ENCODE results near the gene SH3PXD2A. TPM values are rescaled to one million over a fixed set of nuclear protein-coding genes. Genes with fewer than 3 reads are reported as not detected.

SH3PXD2A gene
- total RNA-seq, 2 experiments from 2014 or later: 16.5 to 17.9 TPM

DNA sequence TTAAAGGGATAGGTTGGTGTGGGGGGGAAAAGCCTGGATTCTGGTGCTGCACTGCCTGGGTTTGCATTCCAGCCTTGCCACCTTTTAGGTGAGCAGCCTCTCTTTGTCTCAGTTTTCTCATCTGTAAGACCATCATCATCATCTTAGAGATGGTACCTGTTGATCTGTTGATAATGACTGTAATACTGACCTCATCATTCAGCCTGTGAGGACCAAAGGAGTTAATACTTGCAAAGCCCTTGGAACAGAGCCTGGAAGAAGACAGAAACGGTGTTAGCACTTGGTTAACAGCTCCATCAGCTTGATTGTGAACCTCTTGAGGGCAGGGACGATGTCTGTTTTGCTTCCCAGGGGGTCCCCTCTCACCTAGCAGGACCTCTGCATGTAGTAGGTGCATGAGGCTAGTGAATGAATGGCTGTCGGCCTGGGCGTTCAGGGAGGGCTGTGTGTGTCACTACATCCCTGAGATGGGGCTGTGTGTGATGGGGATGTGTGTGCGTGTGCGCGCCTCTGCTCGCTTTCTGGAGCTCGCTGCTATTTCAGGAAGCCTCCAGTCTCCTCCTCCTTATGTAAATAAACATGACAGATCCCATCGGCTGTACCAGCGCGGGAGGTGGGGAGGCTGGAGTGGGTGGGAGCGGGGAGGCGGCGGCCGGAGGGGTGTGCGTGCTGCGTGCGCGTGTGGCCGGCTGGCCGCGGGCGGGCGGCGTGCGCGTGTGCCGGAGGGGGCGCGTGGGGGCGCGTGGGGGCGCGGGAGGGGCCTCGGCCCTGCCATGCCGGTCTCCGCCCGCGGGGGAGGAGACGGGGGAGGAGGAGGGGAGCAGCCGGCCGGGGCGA lies 300.7 kb downstream of the SH3PXD2A start:
- POLR2A ChIA-PET: no interaction called here
- peaks cover 37% of the 10 kb centered on the region for H3K27me3 Mint-ChIP-seq
- DNase-seq: peak; percentile 23
- H3K9me3 Mint-ChIP-seq: no peaks in the 10 kb centered on the region
- peak overlapping the region; percentile 52 for H3K4me3 Mint-ChIP-seq
- no peaks in the 10 kb centered on the region for H3K36me3 Mint-ChIP-seq (ENCODE audit: low read depth)
- H3K27ac Mint-ChIP-seq: no peak overlapping the region
- CTCF ChIA-PET: no interaction called here
- peaks cover 13% of the 10 kb centered on the region for H3K4me1 Mint-ChIP-seq

DNA sequence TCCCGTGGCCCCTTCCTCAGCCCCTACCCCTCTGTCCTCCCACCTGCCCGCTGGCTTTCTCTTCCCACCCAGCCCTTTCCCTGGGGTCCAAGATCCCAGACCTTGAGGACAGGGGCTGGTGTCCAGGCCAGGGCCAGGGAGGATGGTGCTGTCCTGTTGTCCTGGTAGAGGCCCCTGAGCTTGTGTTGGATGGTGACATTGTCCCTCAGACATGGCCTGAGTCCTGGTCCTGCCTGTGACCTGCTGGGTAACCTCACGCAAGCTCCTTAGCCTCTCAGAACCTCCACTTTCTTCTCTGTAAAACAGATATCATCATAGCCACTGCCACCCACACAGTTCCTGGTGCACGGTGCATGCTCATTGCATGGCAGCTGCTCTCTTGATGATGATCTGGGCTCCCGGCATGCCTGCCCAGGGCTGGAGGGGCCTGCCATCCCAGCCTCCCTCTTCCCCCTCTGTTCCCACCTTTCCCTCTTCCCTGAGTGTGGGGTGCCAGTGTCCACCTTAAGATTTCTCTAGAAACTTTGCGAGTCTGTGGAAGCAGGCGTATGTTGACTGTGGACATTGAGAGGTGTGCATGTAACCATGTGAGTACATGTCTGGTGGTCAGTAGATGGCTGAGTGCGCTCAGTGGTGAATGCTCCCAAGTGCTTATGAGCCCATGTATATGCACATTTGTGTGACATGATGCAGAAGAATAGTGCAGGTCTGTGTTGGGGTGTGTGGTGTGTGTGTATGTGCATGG lies 301.5 kb downstream of the SH3PXD2A start:
- no peaks in the 10 kb centered on the region for H3K9me3 Mint-ChIP-seq
- H3K4me1 Mint-ChIP-seq: peaks cover 13% of the 10 kb centered on the region
- ChIA-PET CTCF (interaction anchor here (1.1 kb wide), 1 partner anchor 10 kb away, joined by 3 read pairs; no protein-coding TSS in a partner anchor), POLR2A (interaction anchor here (1.3 kb wide), 1 partner anchor 11 kb away, joined by 4 read pairs; no protein-coding TSS in a partner anchor)
- no peak overlapping the region for H3K4me3 Mint-ChIP-seq
- no peak overlapping the region for H3K27ac Mint-ChIP-seq
- peak; percentile 24 for DNase-seq
- H3K27me3 Mint-ChIP-seq: peaks cover 33% of the 10 kb centered on the region
- no peaks in the 10 kb centered on the region for H3K36me3 Mint-ChIP-seq (ENCODE audit: low read depth)

DNA sequence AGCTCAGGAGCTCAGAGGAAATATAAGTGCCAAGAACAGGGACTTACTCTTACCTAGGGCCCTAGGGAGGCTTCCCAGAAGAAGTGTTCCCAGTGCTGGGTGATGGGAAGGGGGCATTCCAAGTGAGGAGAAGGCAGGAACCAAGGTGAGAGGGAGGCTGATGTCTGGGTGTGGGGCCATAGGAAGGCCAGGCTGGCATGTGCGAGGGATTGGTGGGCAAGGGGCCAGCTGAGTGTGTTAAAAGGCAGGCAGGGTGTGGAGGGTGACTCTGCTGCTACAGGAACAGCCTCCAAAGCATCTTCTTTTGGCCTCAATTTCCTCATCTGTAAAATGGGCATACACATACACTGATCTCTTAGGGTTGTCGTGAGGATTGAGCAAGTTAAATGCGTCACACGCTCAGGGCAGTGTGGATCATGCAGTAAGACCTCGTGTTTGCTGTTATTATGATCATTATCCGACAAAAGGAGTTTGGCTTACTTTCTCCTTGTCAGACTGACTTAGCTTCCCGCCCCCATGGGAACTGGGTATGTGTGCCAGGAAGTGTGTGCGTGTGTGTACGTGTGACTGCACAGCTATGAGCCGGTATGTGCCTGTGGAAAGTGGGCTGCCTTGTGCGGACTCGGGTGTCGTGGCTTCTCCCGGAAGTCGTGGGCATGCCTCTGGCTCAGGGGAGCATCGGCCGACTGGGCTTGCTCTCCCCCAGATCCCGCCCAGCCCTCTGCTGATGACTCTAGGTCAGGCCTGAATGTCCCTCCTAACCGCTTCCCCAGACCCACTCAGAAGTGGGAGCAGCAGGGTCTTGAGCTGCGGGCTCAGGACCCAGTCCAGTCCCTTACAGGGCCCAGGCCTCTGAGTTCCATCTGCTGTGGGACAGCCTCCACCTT lies 302.3 kb downstream of the SH3PXD2A start:
- peaks cover 13% of the 10 kb centered on the region for H3K4me1 Mint-ChIP-seq
- no peak overlapping the region for H3K4me3 Mint-ChIP-seq
- H3K9me3 Mint-ChIP-seq: no peaks in the 10 kb centered on the region
- no peak for DNase-seq
- ChIA-PET CTCF (interaction anchor here (0.8 to 1.1 kb wide), 2 partner anchors 10 to 11 kb away, joined by 3 read pairs; no protein-coding TSS in a partner anchor), POLR2A (interaction anchor here (1.3 kb wide), 1 partner anchor 10 kb away, joined by 4 read pairs; no protein-coding TSS in a partner anchor)
- no peak overlapping the region for H3K27ac Mint-ChIP-seq
- H3K27me3 Mint-ChIP-seq: peaks cover 31% of the 10 kb centered on the region
- H3K36me3 Mint-ChIP-seq (ENCODE audit: low read depth): no peaks in the 10 kb centered on the region

DNA sequence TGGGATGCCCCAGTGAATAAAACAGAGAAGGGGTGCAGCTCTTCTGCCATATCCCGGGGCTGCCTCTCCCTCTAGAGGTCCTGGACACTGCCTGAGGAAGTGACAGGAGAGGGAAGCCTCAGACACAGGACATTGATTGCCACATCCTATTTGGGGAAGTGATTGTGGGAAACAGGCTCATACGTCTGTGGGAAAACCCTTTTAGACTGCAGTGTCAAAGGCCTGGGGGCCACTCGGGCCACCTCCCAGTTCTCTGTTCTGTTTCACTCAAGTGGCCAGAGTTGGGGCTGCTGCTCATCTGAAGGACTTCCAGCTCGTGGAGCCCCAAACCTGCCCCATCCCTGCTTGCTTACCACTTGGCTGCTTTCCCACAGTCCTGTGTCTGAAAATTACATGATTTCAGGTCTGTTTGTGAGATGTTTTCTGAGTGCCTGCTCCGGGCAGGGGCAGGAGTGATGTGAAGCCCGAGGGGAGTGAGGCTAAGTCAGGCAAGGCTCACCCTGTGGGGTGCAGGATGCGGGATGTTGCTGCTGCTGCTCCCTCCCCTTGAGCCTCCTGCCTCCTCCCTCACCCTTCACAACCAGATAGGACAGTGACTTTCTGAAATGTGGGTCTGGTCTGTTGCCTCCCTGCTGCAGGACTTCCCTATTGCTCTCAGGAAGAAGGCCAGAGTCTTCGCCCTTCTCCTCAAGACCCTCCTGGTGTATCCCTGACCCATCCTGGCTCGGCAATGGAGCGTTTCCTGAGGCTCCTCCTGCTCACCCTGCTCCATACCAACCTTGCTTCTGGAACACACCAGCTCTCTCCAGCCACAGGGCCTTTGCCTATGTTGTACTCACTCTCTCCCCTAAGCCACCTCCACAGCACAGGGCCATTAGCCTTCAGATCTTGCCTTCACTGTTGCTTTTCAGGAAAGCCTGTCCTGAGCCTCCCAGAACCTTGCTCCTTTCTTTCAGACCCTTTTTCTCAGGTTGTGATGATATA lies 303.5 kb downstream of the SH3PXD2A start:
- no peaks in the 10 kb centered on the region for H3K9me3 Mint-ChIP-seq

DNA sequence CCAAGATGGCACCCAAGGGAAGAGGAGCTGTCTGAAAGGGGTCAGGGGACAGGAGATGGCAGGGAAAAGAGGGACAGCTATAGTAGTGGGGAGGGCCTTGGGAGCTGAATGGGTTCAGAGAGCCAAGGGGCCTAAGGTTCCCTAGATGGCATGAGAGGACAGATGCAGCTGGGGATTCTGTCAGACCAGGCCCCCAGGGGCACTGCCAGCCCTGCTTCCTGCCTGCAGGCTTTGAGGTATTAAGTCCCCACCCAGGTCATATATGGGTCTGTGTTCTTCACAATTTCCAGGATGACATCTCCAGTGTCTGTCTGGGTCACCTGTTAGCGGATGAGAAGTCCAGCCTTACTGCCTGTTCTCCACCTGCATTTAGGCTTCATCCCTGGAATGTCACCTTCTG lies 305.1 kb downstream of the SH3PXD2A start:
- CTCF ChIA-PET: interaction anchor here (0.8 kb wide), 1 partner anchor 15 kb away, joined by 4 read pairs; no protein-coding TSS in a partner anchor
- no peaks in the 10 kb centered on the region for H3K36me3 Mint-ChIP-seq (ENCODE audit: low read depth)
- H3K27ac Mint-ChIP-seq: no peak overlapping the region
- POLR2A ChIA-PET: no interaction called here
- H3K4me1 Mint-ChIP-seq: peaks cover 13% of the 10 kb centered on the region
- no peaks in the 10 kb centered on the region for H3K9me3 Mint-ChIP-seq
- H3K4me3 Mint-ChIP-seq: no peak overlapping the region
- peaks cover 13% of the 10 kb centered on the region for H3K27me3 Mint-ChIP-seq
- no peak for DNase-seq

More for the DNA sequence above, 303.5 kb downstream of the SH3PXD2A start:
- Mint-ChIP-seq H3K4me1 (peaks cover 13% of the 10 kb centered on the region), H3K36me3 (ENCODE audit: low read depth) (no peaks in the 10 kb centered on the region), H3K27me3 (peaks cover 27% of the 10 kb centered on the region), H3K27ac (no peak overlapping the region), H3K4me3 (no peak overlapping the region)
- ChIA-PET POLR2A (interaction anchor here (1.3 kb wide), 1 partner anchor 9 kb away, joined by 4 read pairs; no protein-coding TSS in a partner anchor), CTCF (interaction anchor here (0.8 kb wide), 1 partner anchor 9 kb away, joined by 3 read pairs; no protein-coding TSS in a partner anchor)
- DNase-seq: no peak

DNA sequence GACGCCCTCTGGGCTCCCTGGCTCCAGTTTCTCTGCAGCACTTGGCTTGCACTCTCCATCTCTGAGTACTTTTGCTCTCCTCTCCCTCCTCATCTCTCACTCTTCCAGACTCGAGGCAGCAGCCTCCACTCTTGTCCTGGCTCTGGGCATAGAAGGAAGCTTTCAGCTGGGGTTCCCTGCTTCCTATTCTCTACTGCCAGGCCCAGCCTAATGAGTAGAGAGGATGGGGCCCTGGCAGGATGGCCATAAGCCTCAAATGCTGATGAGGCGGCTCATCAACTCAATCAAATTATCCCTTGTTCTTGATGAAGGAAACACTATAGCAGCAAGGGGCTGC lies 306.1 kb downstream of the SH3PXD2A start:
- ChIA-PET CTCF (no interaction called here), POLR2A (no interaction called here)

DNA sequence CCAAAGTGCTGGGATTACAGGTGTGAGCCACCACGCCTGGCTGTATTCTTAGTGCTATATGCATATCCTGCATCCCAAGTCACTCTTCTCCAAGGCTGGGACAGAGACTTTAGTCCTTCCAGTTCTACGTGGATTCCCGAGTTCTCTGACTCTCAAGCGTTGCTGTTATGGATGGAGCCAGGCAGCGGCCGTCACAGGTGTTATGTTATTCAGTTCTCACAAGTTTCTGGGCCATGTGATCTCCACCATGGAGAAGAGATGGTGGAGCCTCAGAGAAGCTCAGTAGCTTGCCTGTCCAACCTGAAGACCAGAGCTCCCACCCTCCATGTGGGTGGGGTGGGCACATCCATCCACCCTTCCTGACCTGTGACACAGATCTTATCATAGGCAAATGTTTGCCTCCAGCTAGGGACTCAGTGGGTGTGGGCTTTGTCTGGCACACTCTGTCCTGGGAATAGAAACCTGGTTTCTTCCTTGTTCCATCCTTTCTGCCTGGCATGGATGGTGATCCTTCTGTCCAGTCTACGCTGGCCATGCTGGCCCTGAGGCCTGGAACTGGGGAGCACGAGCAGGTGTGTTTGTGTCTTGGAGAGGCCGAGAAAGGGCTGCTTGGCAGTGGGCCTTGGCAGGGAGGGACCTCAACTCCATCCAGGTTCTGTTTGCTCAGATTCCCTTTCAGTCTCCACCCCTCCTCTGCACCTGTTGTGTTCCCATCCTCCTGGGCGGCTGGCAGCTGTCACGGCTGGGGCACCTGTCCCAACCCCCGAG lies 306.6 kb downstream of the SH3PXD2A start:
- H3K36me3 Mint-ChIP-seq (ENCODE audit: low read depth): no peaks in the 10 kb centered on the region
- peaks cover 2% of the 10 kb centered on the region for H3K4me1 Mint-ChIP-seq
- DNase-seq: no peak
- H3K27me3 Mint-ChIP-seq: peaks cover 6% of the 10 kb centered on the region
- CTCF ChIA-PET: no interaction called here
- H3K9me3 Mint-ChIP-seq: no peaks in the 10 kb centered on the region
- H3K4me3 Mint-ChIP-seq: no peak overlapping the region
- no peak overlapping the region for H3K27ac Mint-ChIP-seq
- POLR2A ChIA-PET: no interaction called here

More for the DNA sequence above, 306.1 kb downstream of the SH3PXD2A start:
- Mint-ChIP-seq H3K4me1 (peaks cover 7% of the 10 kb centered on the region), H3K36me3 (ENCODE audit: low read depth) (no peaks in the 10 kb centered on the region), H3K27me3 (peaks cover 9% of the 10 kb centered on the region), H3K9me3 (no peaks in the 10 kb centered on the region), H3K4me3 (no peak overlapping the region), H3K27ac (no peak overlapping the region)
- DNase-seq: no peak

DNA sequence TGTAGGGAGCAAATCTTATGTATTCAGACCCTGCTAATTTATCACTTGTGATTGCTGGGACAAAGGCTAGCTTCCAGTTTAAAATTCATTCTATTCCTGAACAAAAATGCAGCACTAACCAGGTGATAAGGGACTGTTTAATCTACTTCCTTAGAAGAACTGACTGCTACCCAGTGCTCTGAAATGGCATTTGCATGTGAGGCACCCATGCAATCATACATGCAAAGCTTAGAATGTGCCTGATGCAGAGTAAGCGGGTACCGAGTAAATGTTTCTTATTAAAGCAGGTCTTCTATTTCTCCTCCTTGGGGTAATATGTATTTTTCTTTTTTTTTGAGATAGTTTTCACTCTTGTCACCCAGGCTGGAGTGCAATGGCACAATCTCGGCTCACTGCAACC lies 307.4 kb downstream of the SH3PXD2A start:
- no peak overlapping the region for H3K4me3 Mint-ChIP-seq
- ChIA-PET POLR2A (interaction anchor here (1.0 kb wide), 1 partner anchor 15 kb away, joined by 3 read pairs; no protein-coding TSS in a partner anchor), CTCF (no interaction called here)
- H3K4me1 Mint-ChIP-seq: peaks cover 2% of the 10 kb centered on the region
- H3K9me3 Mint-ChIP-seq: no peaks in the 10 kb centered on the region
- no peak overlapping the region for H3K27ac Mint-ChIP-seq
- DNase-seq: no peak
- H3K36me3 Mint-ChIP-seq (ENCODE audit: low read depth): no peaks in the 10 kb centered on the region
- H3K27me3 Mint-ChIP-seq: peaks cover 7% of the 10 kb centered on the region

GRCh38 chr10:103547391-103547946 lies 307.9 kb downstream of the SH3PXD2A start:
- ChIA-PET CTCF (interaction anchor here (1.5 kb wide), 1 partner anchor 139 kb away, joined by 3 read pairs; no protein-coding TSS in a partner anchor), POLR2A (interaction anchor here (1.0 kb wide), 1 partner anchor 15 kb away, joined by 3 read pairs; no protein-coding TSS in a partner anchor)
- DNase-seq: no peak
- peaks cover 7% of the 10 kb centered on the region for H3K27me3 Mint-ChIP-seq
- H3K4me1 Mint-ChIP-seq: peaks cover 8% of the 10 kb centered on the region
- H3K27ac Mint-ChIP-seq: no peak overlapping the region
- H3K9me3 Mint-ChIP-seq: no peaks in the 10 kb centered on the region
- H3K36me3 Mint-ChIP-seq (ENCODE audit: low read depth): no peaks in the 10 kb centered on the region
- H3K4me3 Mint-ChIP-seq: no peak overlapping the region

DNA sequence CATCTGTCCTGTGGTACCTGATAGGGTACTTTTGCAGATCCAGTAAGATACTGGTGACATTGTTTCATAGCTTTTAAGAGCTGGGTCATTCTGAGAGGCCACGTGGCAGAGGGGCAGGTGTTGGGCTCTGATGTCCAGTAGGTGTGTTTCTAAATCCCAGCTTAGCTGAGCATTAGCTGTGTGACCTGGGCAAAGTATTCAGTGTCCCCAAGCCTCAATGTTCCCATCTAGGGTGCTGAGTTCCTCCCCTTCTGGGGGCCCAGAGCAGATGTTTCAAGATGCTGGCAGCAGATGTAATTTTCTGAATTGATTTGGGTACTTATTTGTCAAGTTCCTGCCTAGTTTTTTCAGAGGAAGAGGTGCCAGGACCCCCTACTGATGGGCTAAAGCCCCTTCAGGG lies 309.0 kb downstream of the SH3PXD2A start:
- CTCF ChIA-PET: interaction anchor here (1.1 to 1.5 kb wide), 2 partner anchors 18 to 140 kb away, joined by 3 read pairs; no protein-coding TSS in a partner anchor

More for the DNA sequence above, 309.0 kb downstream of the SH3PXD2A start:
- no peak for DNase-seq
- POLR2A ChIA-PET: interaction anchor here (1.3 kb wide), 1 partner anchor 13 kb away, joined by 3 read pairs; no protein-coding TSS in a partner anchor
- Mint-ChIP-seq H3K27me3 (peaks cover 7% of the 10 kb centered on the region), H3K4me3 (no peak overlapping the region), H3K36me3 (ENCODE audit: low read depth) (no peaks in the 10 kb centered on the region), H3K9me3 (no peaks in the 10 kb centered on the region), H3K4me1 (peaks cover 9% of the 10 kb centered on the region), H3K27ac (no peak overlapping the region)
